CD4-positive, alpha-beta T cell (primary cell): ENCODE data around the gene MEX3A. TPM values are rescaled to one million over a fixed set of nuclear protein-coding genes. Genes with fewer than 3 reads are reported as not detected.
A peak's percentile ranks its signal among the peaks of the same experiment; 100 is the strongest.
"Not testable (repeated sequence)": the region's sequence is repeated elsewhere in the genome, so short reads cannot be mapped to it uniquely, and the experiment has no call there.

Source experiments
- ATAC-seq: fragments of 200-7000 bp; cut with Tn5 transposase; one replicate; pipeline ENCODE4 v1.10.0; 2022; ENCODE audit warnings: mild to moderate bottlenecking; ENCODE audit not compliant: poor library complexity
- CTCF ChIA-PET: fragments of 350-600 bp; sonication (Branson Sonifier 250); formaldehyde crosslinking; loops from one replicate; lab custom pipeline; 2021; ENCODE audit warnings: antibody characterized with exemption, inconsistent platforms; lab: Charles Lee
- POLR2A ChIA-PET: fragments of 350-600 bp; sonication (Branson Sonifier 250); formaldehyde crosslinking; loops from one replicate; lab custom pipeline; 2021; ENCODE audit warnings: antibody characterized with exemption, inconsistent platforms; lab: Charles Lee
- DNase-seq, 14 experiments: peaks; one replicate each; pipeline ENCODE4 v3.0.0-alpha.2; 2013 to 2020; ENCODE audit warnings: mixed read lengths in 2 of 14
- H3K27ac ChIP-seq, 2 donors: one replicate each; pipeline versions ENCODE4 v1.5.1 to v1.7.0; 2013; ENCODE audit warnings: low read length in 2 of 2, low read depth in 1 of 2, mild to moderate bottlenecking in 1 of 2
- H3K27me3 ChIP-seq, 2 experiments: 1 replicate in 1 of 2; 2 replicates in 1 of 2; pipeline versions ENCODE4 v1.6.1 to v1.7.0; 2013; ENCODE audit warnings: low read length in 2 of 2, control low read depth in 1 of 2, mild to moderate bottlenecking in 1 of 2, moderate library complexity in 1 of 2; ENCODE audit not compliant: insufficient read depth in 2 of 2, control insufficient read depth in 1 of 2
- H3K36me3 ChIP-seq: one replicate; pipeline ENCODE4 v1.6.1; 2013; ENCODE audit warnings: low read length, control low read depth; ENCODE audit not compliant: insufficient read depth
- H3K4me1 ChIP-seq: one replicate; pipeline ENCODE4 v1.6.1; 2013; ENCODE audit warnings: low read length, control low read depth; ENCODE audit not compliant: insufficient read depth
- H3K4me3 ChIP-seq: one replicate; pipeline ENCODE4 v1.5.1; 2013; ENCODE audit warnings: mild to moderate bottlenecking, low read length, moderate library complexity
- H3K9me3 ChIP-seq, 2 experiments: 1 replicate in 1 of 2; 2 replicates in 1 of 2; pipeline versions ENCODE4 v1.6.1 to v1.7.0; 2013; ENCODE audit warnings: low read length in 2 of 2, mild to moderate bottlenecking in 2 of 2, control low read depth in 1 of 2, moderate library complexity in 1 of 2; ENCODE audit not compliant: control insufficient read depth in 1 of 2, insufficient read depth in 1 of 2
- H3K27ac Mint-ChIP-seq: one replicate; pipeline ENCODE4 v1.8.0; 2020; ENCODE audit warnings: mixed read lengths
- H3K27me3 Mint-ChIP-seq: one replicate; pipeline ENCODE4 v1.8.0; 2021; ENCODE audit warnings: mixed read lengths
- H3K36me3 Mint-ChIP-seq: one replicate; pipeline ENCODE4 v1.8.0; 2021; ENCODE audit warnings: low read depth, mixed read lengths
- H3K4me1 Mint-ChIP-seq: one replicate; pipeline ENCODE4 v1.8.0; 2021; ENCODE audit warnings: low read depth, mixed read lengths
- H3K4me3 Mint-ChIP-seq: one replicate; pipeline ENCODE4 v1.8.0; 2020; ENCODE audit warnings: mild to moderate bottlenecking, mixed read lengths
- H3K9me3 Mint-ChIP-seq: one replicate; pipeline ENCODE4 v1.8.0; 2020; ENCODE audit warnings: mixed read lengths
- intact Hi-C, 2 experiments: fragments of 100-400 bp; cut with DNase I in 1 of 2; cut with micrococcal nuclease in 1 of 2; formaldehyde crosslinking; loops; one replicate each; pipeline versions ENCODE4 v1.15.1 to v1.9.0; 2023 to 2025; cut with DNase I, micrococcal nuclease
- total RNA-seq, 174 experiments: library from RNA in 2 of 174; stranded (reverse) in 2 of 174; gene quantifications; one replicate each; pipeline ENCODE4 v1.2.3 and lab custom pipeline; 2021 to 2026
- TF ChIP-seq, protein P1 (sequence below): fragments of 200-600 bp; IDR thresholded peaks from one replicate; pipeline ENCODE4 v1.8.0; 2022; ENCODE audit warnings: antibody characterized with exemption, mild to moderate bottlenecking

Gene MEX3A
- total RNA-seq, 2 experiments from 2014 or later, result 0.27 to 0.36 TPM

DNA sequence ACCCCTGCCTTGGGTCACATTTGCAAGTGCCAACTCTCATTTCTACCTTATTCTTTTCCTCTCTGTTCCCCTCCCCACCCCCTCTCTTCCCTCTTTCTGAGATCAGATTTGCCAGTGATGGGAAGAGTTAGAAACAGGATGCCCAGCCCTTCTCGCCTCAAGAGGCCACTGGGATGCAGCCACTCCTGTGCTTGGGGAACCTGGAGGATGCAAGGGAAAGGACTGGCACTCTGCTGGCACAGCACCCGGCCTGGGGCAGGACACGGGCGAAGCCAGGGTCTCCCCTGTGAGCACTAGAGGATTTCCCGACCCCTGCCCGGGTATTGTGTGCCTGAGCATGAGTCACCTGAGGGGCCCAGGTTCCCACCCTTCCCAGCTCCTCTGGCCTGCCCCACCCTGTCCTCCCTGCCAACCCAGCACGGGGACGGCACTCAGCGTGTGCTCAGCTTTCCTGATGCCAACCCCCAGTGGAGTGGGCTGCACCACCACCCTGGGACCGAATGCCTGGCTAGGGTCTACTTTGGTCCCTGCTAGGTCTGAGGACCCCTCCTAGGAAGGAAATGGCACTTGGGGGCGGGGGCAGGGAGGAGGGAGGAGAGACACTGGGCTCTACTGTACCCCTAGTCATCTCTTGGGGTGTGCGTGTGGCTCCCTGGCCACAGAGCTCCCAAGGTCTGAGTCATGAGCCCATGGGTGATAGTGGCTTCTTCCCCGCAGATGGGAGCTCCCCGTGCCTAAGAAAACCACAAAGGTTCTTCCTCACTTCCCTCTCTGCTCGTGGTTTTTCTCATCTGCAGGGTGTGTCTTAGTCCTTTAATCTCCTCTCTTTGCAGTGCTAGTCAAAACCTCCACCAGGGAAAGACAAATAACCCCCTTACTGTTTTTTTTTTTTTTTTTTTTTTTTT, 44.6 kb upstream of the MEX3A start:
- POLR2A ChIA-PET, result interaction anchor here (0.6 to 3.5 kb wide), 7 partner anchors 12 to 67 kb away, joined by 3 to 18 read pairs (median 7); partner anchors contain the start of genes LMNA and SLC25A44
- Histone ChIP-seq H3K27me3 (no peaks in the 10 kb centered on the region), H3K27ac (peak overlapping the region; percentile 73 to 82), H3K4me3 (no peak overlapping the region), H3K36me3 (peaks cover 11% of the 10 kb centered on the region), H3K4me1 (peaks cover 84% of the 10 kb centered on the region), H3K9me3 (no peaks in the 10 kb centered on the region)
- CTCF ChIA-PET, result interaction anchor here (0.9 to 8.1 kb wide), 9 partner anchors 9 to 98 kb away, joined by 3 to 194 read pairs (median 13); partner anchors contain the start of gene LMNA
- peak; percentile 73 for ATAC-seq
- intact Hi-C loops, result loop anchor here (1.0 kb wide), 2 partner anchors 21 to 30 kb away; no protein-coding TSS in a partner anchor
- Mint-ChIP-seq H3K27me3 (peaks cover 5% of the 10 kb centered on the region), H3K4me1 (peaks cover 70% of the 10 kb centered on the region), H3K36me3 (peaks cover 7% of the 10 kb centered on the region), H3K4me3 (peak overlapping the region; percentile 62), H3K9me3 (no peaks in the 10 kb centered on the region), H3K27ac (peak overlapping the region; percentile 68)
- peak; percentile 55 to 97 (median 76) for DNase-seq
- TF ChIP-seq, protein P1, sequence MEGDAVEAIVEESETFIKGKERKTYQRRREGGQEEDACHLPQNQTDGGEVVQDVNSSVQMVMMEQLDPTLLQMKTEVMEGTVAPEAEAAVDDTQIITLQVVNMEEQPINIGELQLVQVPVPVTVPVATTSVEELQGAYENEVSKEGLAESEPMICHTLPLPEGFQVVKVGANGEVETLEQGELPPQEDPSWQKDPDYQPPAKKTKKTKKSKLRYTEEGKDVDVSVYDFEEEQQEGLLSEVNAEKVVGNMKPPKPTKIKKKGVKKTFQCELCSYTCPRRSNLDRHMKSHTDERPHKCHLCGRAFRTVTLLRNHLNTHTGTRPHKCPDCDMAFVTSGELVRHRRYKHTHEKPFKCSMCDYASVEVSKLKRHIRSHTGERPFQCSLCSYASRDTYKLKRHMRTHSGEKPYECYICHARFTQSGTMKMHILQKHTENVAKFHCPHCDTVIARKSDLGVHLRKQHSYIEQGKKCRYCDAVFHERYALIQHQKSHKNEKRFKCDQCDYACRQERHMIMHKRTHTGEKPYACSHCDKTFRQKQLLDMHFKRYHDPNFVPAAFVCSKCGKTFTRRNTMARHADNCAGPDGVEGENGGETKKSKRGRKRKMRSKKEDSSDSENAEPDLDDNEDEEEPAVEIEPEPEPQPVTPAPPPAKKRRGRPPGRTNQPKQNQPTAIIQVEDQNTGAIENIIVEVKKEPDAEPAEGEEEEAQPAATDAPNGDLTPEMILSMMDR, result no peak

- Mint-ChIP-seq H3K27ac (peak overlapping the region; percentile 68), H3K27me3 (peaks cover 5% of the 10 kb centered on the region), H3K9me3 (no peaks in the 10 kb centered on the region), H3K36me3 (peaks cover 7% of the 10 kb centered on the region), H3K4me3 (peak overlapping the region; percentile 20), H3K4me1 (peaks cover 70% of the 10 kb centered on the region)
- H3K4me3 ChIP-seq, result no peak overlapping the region
- ChIA-PET POLR2A (interaction anchor here (2.0 to 3.5 kb wide), 4 partner anchors 11 to 29 kb away, joined by 7 to 18 read pairs (median 12); partner anchors contain the start of gene LMNA), CTCF (interaction anchor here (1.0 to 8.1 kb wide), 7 partner anchors 9 to 36 kb away, joined by 3 to 194 read pairs (median 13); partner anchors contain the start of gene LMNA)
- intact Hi-C loops, result no loop called here
- ATAC-seq (peak; percentile 2), DNase-seq (peak in 10 of 14 experiments; percentile 40 to 90 (median 64))
- TF ChIP-seq, protein P1, result no peak
- H3K36me3 ChIP-seq, result peaks cover 4% of the 10 kb centered on the region
- no peaks in the 10 kb centered on the region for H3K9me3 ChIP-seq
- H3K27me3 ChIP-seq, result no peaks in the 10 kb centered on the region
- peaks cover 88% of the 10 kb centered on the region for H3K4me1 ChIP-seq
- H3K27ac ChIP-seq, result peak overlapping the region; percentile 73 to 82
Measured at GRCh38 chr1:156126043-156126629, 43.9 kb upstream of the MEX3A start.

- Mint-ChIP-seq H3K27ac (peak overlapping the region; percentile 77), H3K4me1 (peaks cover 71% of the 10 kb centered on the region)
Measured at GRCh38 chr1:156125544-156125943, 43.3 kb upstream of the MEX3A start.

More at GRCh38 chr1:156125544-156125943, 43.3 kb upstream of the MEX3A start:
- ChIA-PET POLR2A (interaction anchor here (0.9 to 2.1 kb wide), 3 partner anchors 10 to 26 kb away, joined by 3 to 8 read pairs (median 7); no protein-coding TSS in a partner anchor), CTCF (interaction anchor here (1.0 to 8.1 kb wide), 4 partner anchors 13 to 28 kb away, joined by 3 to 194 read pairs (median 10); no protein-coding TSS in a partner anchor)
- H3K36me3 ChIP-seq, ATAC-seq, DNase-seq, H3K4me3 ChIP-seq, H3K9me3 ChIP-seq, H3K36me3 Mint-ChIP-seq, H3K9me3 Mint-ChIP-seq, H3K27me3 Mint-ChIP-seq, intact Hi-C loops, H3K27ac ChIP-seq, H3K27me3 ChIP-seq: not testable (repeated sequence)
- H3K4me3 Mint-ChIP-seq, result peak overlapping the region; percentile 20
- peaks cover 92% of the 10 kb centered on the region for H3K4me1 ChIP-seq
